ENCODE data around the gene SLC2A8. TPM values are rescaled to one million over a fixed set of nuclear protein-coding genes. Genes with fewer than 3 reads are reported as not detected.

Gene SLC2A8
- total RNA-seq, 3 donors from 2014 or later (not counting 1 experiment from before 2014, with no cell fraction given): 21.1 to 30.6 (median 30.0) TPM

- H3K36me3 Mint-ChIP-seq: no peaks in the 10 kb centered on the region
- no peaks in the 10 kb centered on the region for H3K9me3 Mint-ChIP-seq
- no peak for ATAC-seq
- Histone ChIP-seq H3K9me3 (ENCODE audit: control insufficient read depth, insufficient read depth, low read length) (no peaks in the 10 kb centered on the region), H3K27me3 (ENCODE audit: control insufficient read depth, insufficient read depth, low read length) (peaks cover 34% of the 10 kb centered on the region), H3K27ac (ENCODE audit: low read length) (no peak overlapping the region), H3K4me3 (ENCODE audit: low read length) (no peak overlapping the region), H3K4me1 (ENCODE audit: control insufficient read depth, insufficient read depth, low read length) (peaks cover 27% of the 10 kb centered on the region), H3K36me3 (ENCODE audit: control insufficient read depth, insufficient read depth, low read length) (no peaks in the 10 kb centered on the region)
- no CpG with 5 or more reads among the region's 2 CpGs for WGBS (ENCODE audit: insufficient coverage)
- no peak overlapping the region for H3K4me3 Mint-ChIP-seq
- no peak overlapping the region for H3K27ac Mint-ChIP-seq
- H3K27me3 Mint-ChIP-seq (ENCODE audit: low read depth in 2 of 2): peaks cover 23 to 31% of the 10 kb centered on the region in 2 donors
- intact Hi-C loops (cut with micrococcal nuclease): loop anchor here (10.0 kb wide), 1 partner anchor 169 kb away; no protein-coding TSS in a partner anchor
- no peak for DNase-seq
- H3K4me1 Mint-ChIP-seq: peaks cover 14 to 19% of the 10 kb centered on the region in 2 donors
- no peak for TF ChIP-seq CTCF (IDR thresholded peaks at IDR 0.05)
These were observed 3.3 kb upstream of the SLC2A8 start for GRCh38 chr9:127393645-127394044.

GRCh38 chr9:127395497-127396252 lies 1.3 kb upstream of the SLC2A8 start:
- peaks cover 9 to 13% of the 10 kb centered on the region in 2 donors for H3K4me1 Mint-ChIP-seq
- no peak overlapping the region for H3K27ac Mint-ChIP-seq
- H3K4me3 Mint-ChIP-seq: peak overlapping the region; percentile 77

GRCh38 chr9:127396253-127396807 lies 639 bp upstream of the SLC2A8 start:
- 4% methylated on average over 27 of the region's 27 CpGs for WGBS (ENCODE audit: insufficient coverage)
- Histone ChIP-seq H3K9me3 (ENCODE audit: control insufficient read depth, insufficient read depth, low read length) (no peaks in the 10 kb centered on the region), H3K36me3 (ENCODE audit: control insufficient read depth, insufficient read depth, low read length) (peaks cover 2% of the 10 kb centered on the region), H3K27ac (ENCODE audit: low read length) (no peak overlapping the region), H3K4me3 (ENCODE audit: low read length) (peak overlapping the region; percentile 43), H3K27me3 (ENCODE audit: control insufficient read depth, insufficient read depth, low read length) (peaks cover 19% of the 10 kb centered on the region), H3K4me1 (ENCODE audit: control insufficient read depth, insufficient read depth, low read length) (peaks cover 23% of the 10 kb centered on the region)
- Mint-ChIP-seq H3K4me3 (peak overlapping the region; percentile 77), H3K27ac (peak overlapping the region in 1 of 2 donors; percentile 84), H3K9me3 (no peaks in the 10 kb centered on the region), H3K36me3 (no peaks in the 10 kb centered on the region), H3K27me3 (ENCODE audit: low read depth in 2 of 2) (peaks cover 12 to 17% of the 10 kb centered on the region in 2 donors), H3K4me1 (peaks cover 9 to 13% of the 10 kb centered on the region in 2 donors)
- no peak for DNase-seq
- intact Hi-C loops (cut with micrococcal nuclease): loop anchor here (2.0 to 10.0 kb wide), 3 partner anchors 28 to 172 kb away; partner anchors contain the start of genes LRSAM1, RPL12 and ZNF79
- TF ChIP-seq CTCF (IDR thresholded peaks at IDR 0.05): no peak
- ATAC-seq: no peak

More at GRCh38 chr9:127395497-127396252, 1.3 kb upstream of the SLC2A8 start:
- Histone ChIP-seq H3K4me1 (ENCODE audit: control insufficient read depth, insufficient read depth, low read length) (peaks cover 23% of the 10 kb centered on the region), H3K36me3 (ENCODE audit: control insufficient read depth, insufficient read depth, low read length) (peaks cover 2% of the 10 kb centered on the region), H3K27me3 (ENCODE audit: control insufficient read depth, insufficient read depth, low read length) (peaks cover 23% of the 10 kb centered on the region), H3K27ac (ENCODE audit: low read length) (no peak overlapping the region), H3K4me3 (ENCODE audit: low read length) (no peak overlapping the region), H3K9me3 (ENCODE audit: control insufficient read depth, insufficient read depth, low read length) (no peaks in the 10 kb centered on the region)
- no peak for DNase-seq
- ATAC-seq: no peak
- Mint-ChIP-seq H3K36me3 (no peaks in the 10 kb centered on the region), H3K27me3 (ENCODE audit: low read depth in 2 of 2) (peaks cover 12 to 18% of the 10 kb centered on the region in 2 donors), H3K9me3 (no peaks in the 10 kb centered on the region)
- 93% methylated on average over 7 of the region's 7 CpGs for WGBS (ENCODE audit: insufficient coverage)
- TF ChIP-seq CTCF (IDR thresholded peaks at IDR 0.05): no peak
- intact Hi-C loops (cut with micrococcal nuclease): loop anchor here (2.0 to 10.0 kb wide), 3 partner anchors 29 to 171 kb away; partner anchors contain the start of genes LRSAM1, RPL12 and ZNF79
